ENCODE results near the gene ITSN1.

- TF ChIP-seq CTCF (IDR thresholded peaks at IDR 0.05) (no peak), POLR2A (IDR thresholded peaks at IDR 0.05) (no peak)
Observed at GRCh38 chr21:33654412-33654811, 12.1 kb downstream of the ITSN1 start.
